CD4-positive, alpha-beta T cell treated with Interleukin-17A for 4 hours (primary cell): ENCODE data around the gene PLEKHA5.
"Not testable (repeated sequence)": the region's sequence is repeated elsewhere in the genome, so short reads cannot be mapped to it uniquely, and the experiment has no call there.

Source experiments
- DNase-seq: peaks from one replicate; pipeline ENCODE4 v3.0.0-alpha.2; 2020; ENCODE audit warnings: mixed read lengths

The PLEKHA5 gene

DNA sequence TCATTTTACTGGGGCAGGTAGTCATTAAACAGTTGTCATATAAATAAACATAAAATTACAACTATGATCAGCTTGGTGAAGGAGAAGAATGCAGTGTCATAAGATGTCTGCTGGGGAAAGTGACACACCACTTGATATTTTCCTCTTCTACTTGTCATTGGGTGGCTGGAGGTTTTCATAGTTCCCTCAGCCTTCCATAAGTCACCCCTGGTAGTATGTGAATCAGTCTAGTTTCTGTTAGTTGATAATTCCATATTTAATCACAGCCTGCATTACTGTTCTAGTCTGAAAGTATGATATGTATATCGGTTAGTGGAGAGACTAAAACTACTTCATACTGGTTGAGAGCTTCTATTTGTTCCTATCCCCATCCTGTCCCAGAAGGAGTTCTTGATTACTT, 38.2 kb downstream of the PLEKHA5 start:
- no peak for DNase-seq

DNA sequence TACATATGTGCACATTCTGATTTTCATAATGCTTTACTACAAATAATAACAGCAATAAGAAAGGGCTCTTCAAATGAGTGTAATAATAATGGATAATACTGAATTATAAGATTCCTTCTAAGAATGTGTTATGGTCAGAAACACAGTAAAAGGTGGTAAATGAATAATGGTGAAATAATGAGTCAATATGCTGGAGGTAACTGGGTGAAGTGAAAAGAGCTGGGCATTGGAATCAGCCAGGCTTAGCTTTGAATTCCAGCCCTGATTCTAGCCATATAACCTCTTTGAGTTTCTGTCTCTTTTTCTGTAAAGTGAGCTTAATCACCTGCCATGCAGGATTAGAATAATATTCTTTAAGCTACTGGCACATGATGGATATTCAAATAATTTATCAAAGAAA, 39.1 kb downstream of the PLEKHA5 start:
- no peak for DNase-seq

DNA sequence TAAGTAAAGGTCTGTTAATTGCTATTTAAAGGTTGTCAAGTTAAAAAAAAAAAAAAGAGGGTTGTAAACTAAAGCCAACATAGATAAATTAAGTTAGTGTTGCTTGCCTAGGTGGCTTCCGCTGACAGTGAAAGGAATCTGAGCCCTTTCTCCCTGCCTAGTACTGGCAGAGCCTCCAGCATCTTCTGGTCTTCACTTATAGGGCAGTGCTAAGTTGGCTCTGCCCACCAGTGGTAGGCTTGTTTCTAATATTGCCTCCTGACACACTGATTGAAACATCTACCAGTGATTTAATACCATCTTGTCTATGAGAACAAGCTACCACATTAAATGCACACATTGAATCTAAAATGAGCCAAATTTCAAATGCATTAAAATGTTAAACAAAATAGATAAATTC, 39.7 kb downstream of the PLEKHA5 start:
- no peak for DNase-seq

DNA sequence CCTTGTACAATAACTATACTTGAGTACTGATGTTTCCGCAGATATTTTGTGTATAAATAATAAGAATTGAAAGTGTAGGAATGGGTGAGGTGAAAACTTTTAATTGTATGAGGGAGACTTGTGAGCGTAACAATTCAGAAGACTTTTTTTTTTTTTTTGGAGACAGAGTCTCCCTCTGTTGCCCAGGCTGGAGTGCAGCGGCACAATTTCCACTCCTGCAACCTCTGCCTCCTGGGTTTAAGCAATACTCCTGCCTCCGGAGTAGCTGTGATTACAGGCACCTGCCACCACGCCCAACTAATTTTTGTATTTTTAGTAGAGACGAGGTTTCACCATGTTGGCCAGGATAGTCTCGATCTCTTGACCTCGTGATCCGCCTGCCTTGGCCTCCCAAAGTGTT, 40.8 kb downstream of the PLEKHA5 start:
- not testable (repeated sequence) for DNase-seq

DNA sequence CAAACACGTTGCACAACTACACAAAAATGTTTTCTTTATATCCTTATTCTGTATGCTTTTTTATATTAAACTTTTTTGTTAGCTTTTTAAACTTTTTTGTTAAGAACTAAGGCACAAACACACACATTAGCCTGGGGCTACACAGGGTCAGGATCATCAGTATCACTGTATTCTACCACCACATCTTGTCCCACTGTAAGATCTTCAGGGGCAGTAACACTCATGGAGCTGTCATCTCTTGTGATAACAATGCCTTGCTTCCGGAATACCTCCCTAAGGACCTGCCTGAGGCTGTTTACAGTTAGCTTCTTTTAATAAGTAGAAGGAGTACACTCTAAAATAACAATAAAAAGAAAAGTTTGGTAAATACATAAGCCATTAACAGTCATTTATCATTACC, 42.2 kb downstream of the PLEKHA5 start:
- no peak for DNase-seq

DNA sequence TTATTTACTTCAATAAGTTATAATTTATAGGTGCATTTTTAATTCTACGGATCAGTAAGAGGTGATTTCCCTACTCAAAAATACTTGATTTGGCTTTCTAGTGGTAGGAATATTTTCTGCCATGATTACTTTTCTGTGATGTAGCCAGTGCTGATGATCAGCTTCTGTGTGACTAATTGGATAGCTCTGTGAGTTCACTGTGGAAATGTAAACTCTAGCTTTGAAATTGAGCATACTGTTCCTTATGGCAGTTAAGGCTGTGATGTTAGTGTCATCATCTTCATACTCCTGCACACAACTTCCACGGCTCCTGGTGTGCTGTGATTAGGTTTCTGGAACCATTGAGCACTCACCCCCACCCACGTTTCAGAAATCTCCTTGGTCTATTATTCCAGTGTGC, 48.2 kb downstream of the PLEKHA5 start:
- no peak for DNase-seq

DNA sequence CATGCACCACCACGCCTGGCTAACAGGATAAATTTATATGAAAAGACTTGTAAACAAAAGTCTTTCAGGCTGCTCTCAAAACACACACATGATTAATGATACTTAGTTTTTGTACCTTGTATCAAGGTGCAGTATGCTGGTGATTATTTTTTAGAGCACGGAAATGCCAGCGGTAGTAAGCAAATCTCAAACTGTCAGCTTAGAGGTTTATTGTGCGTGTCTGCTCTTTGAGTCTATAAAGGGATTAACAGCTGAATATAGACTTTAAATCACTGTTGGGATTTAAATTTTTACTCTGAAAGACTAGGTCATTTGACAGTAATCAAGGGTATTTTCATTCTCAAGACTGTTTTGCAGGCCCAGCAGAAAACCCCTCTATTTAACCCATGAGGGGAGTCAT, 50.5 kb downstream of the PLEKHA5 start:
- no peak for DNase-seq

DNA sequence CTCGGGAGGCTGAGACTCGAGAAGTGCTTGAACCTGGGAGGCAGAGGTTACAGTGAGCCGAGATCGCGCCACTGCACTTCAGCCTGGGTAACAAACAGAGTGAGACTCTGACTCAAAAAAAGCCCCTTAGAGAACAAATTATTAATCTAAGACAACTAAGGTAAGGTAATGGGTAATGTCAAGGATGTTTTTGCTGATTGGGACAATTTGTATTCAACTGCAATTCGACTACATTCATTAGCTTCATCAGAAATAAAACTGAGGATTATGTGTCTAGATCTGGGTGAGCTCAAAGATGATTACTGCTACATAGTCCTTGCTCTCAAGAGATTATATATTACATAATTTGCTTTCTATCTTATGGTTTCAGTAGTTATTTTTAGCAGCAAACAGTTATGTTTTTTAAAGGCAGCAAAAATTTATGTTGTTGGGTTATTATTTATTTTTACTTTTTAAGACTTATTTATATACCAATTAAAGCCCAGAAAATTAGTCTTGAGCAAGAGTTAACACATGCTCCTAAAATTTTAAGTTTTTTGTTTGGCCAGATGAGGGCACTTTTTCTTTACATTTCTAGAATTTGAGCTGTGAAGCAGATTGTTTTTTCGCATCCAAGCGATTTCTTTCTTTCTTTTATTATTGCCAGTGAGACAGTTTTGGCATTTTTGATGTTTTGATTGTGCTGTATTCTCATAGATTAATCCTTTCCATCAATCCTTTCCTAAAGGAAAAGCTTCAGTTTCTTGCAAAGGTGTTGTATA, 52.3 kb downstream of the PLEKHA5 start:
- no peak for DNase-seq

DNA sequence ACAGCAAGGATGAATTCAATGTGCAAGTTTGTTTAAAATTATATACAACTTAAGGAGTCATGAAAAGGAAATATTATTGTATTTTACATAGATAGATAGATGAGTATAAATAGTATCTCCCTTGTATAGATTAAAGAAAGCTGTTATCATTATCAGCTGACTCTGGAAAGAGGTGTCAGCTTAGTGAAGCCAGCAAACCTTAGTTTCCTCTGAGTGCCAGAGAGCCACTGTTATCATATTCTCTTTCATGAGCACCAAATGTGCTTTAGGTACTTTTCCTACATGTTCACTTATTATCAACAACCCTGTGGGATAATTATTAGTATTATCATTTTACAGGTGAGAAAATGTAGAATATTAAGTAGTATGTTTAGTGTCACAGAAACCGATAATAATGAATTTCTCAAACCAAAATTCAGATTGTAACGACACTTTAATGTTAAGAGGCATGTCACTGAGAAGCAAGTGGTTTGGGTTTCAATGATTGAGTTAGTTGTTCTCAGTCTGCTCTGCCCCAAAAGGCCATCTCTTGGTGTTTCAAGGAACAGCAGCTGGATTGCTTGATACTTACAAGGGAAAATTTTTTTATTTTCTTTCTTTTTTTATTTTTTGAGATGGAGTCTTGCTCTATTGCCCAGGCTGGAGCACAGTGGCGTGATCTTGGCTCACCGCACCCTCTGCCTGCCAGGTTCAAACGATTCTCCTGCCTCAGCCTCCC, 53.7 kb downstream of the PLEKHA5 start:
- DNase-seq, result no peak

DNA sequence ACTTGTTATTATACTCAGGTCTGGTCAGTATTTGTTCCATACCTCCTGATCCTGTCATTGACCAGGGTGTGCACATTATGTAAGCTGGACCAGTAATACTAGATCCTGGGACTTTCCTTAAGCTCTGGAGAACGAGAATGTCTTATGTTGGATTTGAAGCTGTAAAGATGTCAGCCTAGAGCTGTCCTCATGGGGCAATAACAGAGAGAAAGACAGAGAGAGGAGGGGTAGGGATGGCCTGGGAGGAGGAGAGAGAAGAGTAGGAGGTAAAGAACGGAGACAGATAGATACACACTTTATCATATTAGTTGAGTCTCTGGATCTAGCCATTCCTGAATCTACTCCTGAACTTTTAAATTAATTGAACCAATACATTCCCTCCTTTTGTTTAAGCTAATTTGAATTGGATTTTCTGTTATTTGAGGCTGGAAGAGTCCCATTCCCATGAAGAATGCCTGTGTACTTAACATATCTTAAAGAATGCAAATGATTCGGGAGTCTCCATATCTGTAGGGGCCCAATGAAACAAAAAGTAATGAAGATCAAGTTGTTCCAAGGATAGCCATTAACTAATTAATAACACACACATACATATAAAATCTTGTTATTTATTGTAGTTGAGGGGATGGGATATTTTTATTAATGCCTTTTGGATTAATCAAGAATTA, 55.9 kb downstream of the PLEKHA5 start:
- DNase-seq, result no peak

DNA sequence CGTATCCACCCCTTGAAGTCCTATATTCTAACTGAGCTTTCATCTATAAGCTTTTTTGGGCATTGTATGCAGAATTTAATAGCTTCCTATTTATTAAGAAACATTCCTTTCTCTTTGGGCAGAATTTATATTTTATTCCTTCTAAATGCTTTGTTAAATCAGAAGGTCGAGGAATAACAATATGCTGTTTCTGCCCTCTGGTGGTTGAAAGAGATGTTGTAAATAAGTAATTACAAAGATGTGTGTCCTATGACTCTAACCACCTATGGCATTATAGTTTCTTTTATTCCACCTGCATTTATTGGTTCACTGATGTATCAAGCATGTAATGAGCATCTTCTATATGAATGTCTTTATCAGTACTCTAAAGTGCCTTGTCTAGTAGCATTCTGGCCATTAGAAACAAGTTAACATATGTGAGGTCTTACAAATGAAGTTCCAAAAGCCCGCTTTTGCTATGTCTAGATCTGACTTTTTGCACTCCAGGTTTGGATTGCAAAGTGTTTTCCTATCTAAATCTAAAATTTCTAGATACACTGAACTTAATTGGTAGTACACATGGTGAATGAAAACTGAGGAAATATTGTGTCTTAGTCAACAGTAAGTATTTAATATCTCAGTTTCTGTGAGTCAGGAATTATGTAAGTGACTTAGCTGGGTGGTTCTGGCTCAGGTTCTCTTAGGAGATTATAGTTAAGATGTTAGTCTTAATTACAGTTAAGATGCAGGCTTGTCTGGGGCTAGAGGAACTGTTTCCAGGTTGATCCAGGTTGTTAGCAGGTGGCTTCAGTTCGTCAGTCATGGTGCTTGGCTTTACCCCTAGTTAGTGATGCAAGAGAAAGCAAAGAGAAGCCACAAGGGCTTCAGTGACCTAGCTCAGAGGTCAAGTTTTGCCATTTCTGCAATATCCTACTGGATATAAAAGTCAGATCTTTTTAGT, 57.5 kb downstream of the PLEKHA5 start:
- DNase-seq, result no peak

DNA sequence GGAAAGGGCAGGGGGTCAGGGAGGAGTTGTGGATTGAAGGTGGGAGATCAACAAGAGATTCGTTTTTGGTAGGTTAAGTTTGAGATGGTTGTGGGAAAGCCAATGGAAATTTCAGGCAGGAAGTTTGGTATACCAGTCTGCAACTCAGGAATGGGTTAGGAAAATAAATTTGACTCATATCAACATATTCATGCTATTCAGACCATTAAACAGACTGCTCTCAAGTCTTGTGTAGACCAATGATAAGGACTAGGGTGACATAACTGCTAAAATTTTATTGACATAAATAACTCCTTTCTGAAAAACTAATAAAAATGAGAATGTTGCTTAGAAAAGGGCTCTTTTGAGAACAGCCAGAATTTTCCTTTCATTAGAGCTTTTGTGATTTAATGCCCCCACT, 60.0 kb downstream of the PLEKHA5 start:
- no peak for DNase-seq

DNA sequence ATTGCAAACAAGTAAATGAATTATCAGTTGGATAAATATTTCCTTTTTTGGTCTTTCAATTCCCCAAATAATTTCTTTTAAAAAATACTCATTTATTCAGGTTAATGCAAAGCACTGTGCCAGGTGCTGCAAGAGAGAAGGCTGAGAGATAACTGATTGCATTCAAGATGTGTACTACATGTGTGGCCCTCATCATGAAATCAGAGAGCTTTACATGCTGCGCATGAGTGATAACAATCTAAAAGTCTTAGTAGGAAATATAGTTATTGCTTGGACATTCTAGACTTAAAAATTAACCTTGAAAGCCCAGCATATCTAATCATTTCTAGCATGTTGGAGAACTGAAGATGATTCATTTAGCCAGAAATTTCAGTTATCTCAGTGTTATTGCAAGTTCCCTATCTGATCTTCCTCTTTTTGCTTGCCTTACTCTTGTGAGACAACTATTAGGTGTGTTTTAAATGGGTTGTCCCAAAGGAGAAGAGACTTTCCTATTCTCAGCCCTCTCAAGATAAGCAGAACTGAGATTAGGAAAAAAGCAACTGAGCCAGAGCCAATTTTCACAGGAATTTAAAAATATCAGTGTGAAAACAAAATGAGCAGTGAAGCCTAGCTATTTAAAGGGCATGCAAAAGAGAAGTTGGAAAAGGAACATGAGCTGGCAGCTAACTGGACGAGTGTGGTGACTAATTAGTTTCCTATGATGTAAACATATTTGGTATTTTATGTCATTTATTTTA, 60.9 kb downstream of the PLEKHA5 start:
- no peak for DNase-seq

DNA sequence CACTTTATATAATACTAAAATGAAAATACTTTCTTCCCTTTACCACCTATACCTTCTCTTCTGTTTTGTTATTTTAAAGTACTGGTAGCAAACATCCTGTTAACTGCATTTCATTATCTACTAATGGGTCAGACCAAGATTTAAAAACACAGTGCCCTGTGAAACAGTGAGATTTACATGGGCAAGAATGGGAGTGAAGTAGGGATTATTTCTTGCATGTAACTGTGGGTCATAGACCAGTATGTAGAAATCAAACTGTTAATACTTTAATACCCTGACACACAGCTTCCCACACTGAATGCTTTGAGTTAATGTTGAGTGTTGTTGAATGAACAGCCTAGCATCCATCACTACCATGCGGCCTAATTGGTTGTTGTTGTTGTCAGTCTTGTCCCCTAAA, 61.6 kb downstream of the PLEKHA5 start:
- no peak for DNase-seq

DNA sequence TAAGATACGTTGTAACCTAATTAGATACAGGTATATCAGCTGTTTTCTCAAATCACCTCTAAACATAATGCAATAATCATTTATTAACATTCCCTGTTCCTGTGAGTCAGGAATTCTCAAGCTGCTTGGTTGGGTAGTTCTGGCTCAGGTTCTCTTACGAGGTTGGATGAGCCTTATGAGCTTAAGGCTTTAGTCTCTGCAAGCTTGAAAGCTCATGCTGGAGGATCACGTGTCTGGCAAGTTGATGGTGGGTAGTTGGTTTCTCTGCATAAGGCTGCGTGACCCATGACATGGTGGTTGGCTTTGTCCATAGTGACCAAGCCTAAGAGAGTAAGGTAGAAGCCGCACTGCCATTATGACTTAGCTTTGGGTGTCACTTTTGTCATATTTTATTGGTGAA, 62.0 kb downstream of the PLEKHA5 start:
- no peak for DNase-seq

DNA sequence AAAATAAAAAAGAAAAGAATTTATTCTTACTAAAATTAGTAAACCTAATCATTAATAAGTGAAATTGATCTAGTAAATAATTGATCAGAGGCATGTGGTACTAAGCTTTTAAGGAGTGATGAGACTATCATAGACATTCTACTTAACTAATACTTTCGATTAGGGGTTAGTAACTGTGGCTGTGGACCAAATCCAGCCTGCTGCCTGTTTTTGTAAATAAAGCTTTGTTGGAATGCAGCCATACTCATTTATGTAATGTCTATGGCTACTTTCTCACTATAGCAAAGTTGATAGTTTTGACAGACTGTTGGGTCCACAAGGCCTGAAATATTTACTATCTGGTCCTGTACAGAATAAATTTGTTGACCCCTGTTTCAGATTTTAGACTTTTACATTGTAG, 63.2 kb downstream of the PLEKHA5 start:
- DNase-seq, result no peak

DNA sequence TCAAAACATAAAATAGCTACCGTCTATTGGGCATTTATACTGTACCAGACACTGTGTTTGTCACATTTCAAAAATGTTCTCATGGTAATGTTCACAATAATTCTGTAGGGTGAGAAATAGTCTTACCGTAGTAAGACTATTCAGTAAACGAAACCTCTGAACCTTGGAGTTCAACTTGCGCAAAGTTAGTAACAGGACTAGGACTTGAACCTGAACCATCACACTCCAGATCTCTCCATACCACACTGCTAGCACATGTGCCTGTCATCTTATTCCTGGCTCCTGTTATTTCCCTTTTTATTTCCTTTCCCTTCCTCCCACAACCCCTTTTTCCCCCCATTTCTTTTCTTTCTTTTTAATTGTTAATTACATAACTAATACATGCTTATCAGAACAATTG, 65.4 kb downstream of the PLEKHA5 start:
- DNase-seq, result no peak

DNA sequence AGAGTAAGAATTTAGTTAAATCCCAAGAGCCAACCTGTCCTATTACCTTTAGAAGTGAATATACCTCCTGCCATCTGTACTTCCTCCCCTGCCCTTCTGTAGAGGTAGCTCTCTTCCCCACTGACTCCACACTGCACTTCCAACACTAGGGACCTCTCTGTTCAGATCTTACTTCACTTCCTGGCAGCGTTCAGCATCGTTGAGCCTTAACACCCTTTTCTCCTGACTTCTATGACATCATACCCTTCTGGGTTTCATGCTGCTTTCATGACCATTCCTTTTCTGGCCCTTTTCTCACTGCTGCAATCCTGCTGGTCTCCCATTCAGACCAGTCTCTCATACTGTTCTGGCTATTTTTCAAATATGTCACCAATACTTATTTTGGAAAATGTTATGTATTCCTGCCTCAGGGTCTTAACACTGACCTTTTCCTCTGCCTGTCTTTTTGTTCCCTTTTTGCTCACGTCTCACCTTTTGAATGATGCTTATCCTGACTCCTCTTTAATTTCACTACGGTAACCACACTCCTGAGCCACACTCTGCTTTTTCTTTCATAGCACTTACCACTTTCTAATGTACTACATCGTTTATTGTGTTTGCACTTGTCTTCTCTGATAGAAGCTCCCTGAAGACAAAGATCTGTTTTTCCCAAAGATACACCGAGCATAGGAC, 67.6 kb downstream of the PLEKHA5 start:
- no peak for DNase-seq

DNA sequence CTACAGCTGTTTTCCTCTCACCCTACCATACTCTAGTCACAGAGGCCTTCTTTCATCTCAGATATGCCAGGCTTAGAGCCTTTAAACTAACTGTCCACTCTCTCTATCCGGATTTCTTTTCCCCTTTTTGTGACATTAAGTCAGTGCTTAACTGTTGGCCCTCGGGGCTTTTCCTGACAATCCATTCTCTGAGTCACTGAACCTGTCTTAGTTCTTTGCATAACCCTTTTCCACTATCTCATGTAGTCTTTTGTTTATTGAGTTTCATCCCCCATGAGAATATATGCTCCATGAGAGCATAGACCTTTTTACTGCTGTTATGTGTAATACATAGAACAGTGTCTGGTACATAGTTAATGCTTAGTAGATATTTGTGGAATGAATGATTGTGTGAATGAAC, 68.7 kb downstream of the PLEKHA5 start:
- no peak for DNase-seq

DNA sequence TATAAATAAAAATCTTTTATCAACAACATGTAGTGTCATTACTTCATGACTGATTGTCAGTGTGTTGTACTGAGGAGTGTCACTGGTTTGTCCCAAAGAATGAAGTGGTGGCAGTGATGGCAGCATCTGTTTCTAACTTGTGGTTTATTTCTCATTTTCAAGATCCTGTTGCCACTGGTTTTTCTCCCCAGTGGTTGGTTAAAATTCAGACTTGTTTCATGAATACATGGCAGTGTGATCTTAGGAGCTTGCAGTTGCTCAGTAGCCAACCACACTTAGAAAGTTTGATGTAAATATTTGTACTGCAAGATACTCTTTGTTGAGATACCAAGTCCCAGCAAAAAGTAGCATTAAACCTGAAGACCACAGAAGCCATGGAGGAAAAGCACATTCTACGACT, 69.8 kb downstream of the PLEKHA5 start:
- DNase-seq, result no peak

DNA sequence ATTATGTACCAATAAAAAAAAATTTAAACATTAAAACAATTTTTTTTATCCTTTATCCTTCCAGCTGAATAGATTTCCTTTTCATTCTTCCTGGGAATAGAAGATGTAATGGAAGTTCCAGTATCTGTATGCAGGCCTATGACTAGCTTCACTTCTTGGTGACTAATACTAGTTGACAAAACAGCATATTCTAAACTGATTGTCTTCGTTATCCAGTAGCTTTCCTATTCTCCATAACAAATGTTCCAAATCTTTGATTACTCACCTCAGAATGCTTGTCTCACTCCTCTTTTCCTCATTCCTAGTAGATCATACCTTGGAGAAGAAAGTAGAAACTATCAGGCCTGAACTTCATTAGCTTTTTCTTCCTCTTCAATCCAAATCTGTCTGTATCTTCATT, 70.7 kb downstream of the PLEKHA5 start:
- DNase-seq, result no peak

DNA sequence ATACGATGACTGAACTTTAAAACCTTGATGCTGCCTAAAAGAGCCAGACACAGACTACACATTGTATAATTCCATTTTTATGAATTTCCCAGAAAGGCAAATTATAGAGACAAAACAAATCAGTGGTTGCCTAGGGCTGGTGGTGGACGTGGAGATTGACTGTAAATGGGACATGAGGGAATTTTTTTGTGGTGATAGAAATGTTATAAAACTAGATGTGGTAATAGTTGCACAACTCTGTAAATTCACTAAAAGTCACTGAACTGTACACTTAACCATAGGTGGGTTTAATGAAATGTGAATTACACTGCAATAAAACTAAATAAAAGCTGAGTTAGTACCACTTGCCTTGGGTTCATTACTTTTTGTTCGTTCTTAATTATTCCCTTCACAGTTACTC, 72.1 kb downstream of the PLEKHA5 start:
- no peak for DNase-seq
